Astrocyte (in vitro differentiated cells and primary cell): ENCODE data around the gene NUP210.

Experiments
- EZH2 ChIP-seq: IDR thresholded peaks from 2 replicates; pipeline ENCODE4 v1.6.1; 2012; ENCODE audit warnings: mild to moderate bottlenecking, low read length, inconsistent platforms; ENCODE audit not compliant: insufficient read depth
- TF ChIP-seq, protein P1 (sequence below): IDR thresholded peaks from 2 replicates; pipeline ENCODE4 v1.5.1; 2011; ENCODE audit warnings: low read depth, mild to moderate bottlenecking, inconsistent platforms, low read length, moderate library complexity; ENCODE audit not compliant: insufficient read depth

GRCh38 chr3:13417166-13417947, 2.8 kb downstream of the NUP210 start:
- TF ChIP-seq, protein P1, sequence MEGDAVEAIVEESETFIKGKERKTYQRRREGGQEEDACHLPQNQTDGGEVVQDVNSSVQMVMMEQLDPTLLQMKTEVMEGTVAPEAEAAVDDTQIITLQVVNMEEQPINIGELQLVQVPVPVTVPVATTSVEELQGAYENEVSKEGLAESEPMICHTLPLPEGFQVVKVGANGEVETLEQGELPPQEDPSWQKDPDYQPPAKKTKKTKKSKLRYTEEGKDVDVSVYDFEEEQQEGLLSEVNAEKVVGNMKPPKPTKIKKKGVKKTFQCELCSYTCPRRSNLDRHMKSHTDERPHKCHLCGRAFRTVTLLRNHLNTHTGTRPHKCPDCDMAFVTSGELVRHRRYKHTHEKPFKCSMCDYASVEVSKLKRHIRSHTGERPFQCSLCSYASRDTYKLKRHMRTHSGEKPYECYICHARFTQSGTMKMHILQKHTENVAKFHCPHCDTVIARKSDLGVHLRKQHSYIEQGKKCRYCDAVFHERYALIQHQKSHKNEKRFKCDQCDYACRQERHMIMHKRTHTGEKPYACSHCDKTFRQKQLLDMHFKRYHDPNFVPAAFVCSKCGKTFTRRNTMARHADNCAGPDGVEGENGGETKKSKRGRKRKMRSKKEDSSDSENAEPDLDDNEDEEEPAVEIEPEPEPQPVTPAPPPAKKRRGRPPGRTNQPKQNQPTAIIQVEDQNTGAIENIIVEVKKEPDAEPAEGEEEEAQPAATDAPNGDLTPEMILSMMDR, result no peak
- TF ChIP-seq EZH2, result no peak
